NB4 (cell line): ENCODE results near the gene PAFAH2.
A peak's percentile ranks its signal among the peaks of the same experiment; 100 is the strongest.
"Not testable (repeated sequence)": the region's sequence is repeated elsewhere in the genome, so short reads cannot be mapped to it uniquely, and the experiment has no call there.

ENCODE experiments used
- DNase-seq: peaks from one replicate; pipeline ENCODE4 v3.0.0; 2010; ENCODE audit warnings: low read depth
- H3K4me3 ChIP-seq: one replicate; pipeline ENCODE4 v1.5.1; 2011; ENCODE audit warnings: mild to moderate bottlenecking, low read depth, low read length, moderate library complexity
- MYC ChIP-seq: IDR thresholded peaks from 2 replicates; pipeline ENCODE4 v1.6.1; 2011; ENCODE audit warnings: low read depth, low read length
- POLR2A ChIP-seq: IDR thresholded peaks from 2 replicates; pipeline ENCODE4 v1.6.1; 2011; ENCODE audit warnings: mild to moderate bottlenecking; ENCODE audit not compliant: insufficient read length; ENCODE audit errors: extremely low read depth
- TF ChIP-seq, protein P1 (sequence below): IDR thresholded peaks from one replicate; pipeline ENCODE4 v1.5.1; 2012; ENCODE audit warnings: low read depth, low read length
- TF ChIP-seq, protein P2 (sequence below): IDR thresholded peaks from 2 replicates; pipeline ENCODE4 v1.6.1; 2011; ENCODE audit warnings: low read depth, low read length

The PAFAH2 gene

DNA sequence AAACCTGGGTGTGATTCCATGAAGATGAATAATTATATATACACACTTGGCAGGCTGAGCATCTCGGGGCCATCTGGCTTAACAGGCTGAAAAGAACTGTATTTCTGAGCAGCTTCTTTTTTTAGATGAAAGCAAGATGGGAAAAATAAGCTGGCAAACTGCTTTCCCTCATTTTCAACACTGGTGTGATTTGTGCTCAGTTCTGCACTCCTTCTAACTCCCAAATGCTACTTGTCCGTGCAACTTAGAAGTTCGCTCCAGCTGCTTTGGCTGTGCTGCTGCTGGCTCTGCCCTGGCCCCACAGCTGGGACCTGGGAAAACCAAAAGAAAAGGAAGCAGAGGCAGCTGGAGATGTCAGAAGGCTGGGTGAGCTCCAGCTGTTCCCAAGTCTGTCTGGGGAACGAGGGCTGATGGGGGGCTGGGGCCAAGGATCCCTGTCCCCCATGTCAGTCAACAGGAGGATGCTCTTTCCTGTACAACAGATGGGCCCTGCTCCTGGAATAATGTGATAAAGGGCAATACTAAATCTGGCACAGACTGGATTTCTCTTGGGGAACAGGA lies 44.9 kb downstream of the PAFAH2 start:
- no peak for TF ChIP-seq MYC
- TF ChIP-seq, protein P1, sequence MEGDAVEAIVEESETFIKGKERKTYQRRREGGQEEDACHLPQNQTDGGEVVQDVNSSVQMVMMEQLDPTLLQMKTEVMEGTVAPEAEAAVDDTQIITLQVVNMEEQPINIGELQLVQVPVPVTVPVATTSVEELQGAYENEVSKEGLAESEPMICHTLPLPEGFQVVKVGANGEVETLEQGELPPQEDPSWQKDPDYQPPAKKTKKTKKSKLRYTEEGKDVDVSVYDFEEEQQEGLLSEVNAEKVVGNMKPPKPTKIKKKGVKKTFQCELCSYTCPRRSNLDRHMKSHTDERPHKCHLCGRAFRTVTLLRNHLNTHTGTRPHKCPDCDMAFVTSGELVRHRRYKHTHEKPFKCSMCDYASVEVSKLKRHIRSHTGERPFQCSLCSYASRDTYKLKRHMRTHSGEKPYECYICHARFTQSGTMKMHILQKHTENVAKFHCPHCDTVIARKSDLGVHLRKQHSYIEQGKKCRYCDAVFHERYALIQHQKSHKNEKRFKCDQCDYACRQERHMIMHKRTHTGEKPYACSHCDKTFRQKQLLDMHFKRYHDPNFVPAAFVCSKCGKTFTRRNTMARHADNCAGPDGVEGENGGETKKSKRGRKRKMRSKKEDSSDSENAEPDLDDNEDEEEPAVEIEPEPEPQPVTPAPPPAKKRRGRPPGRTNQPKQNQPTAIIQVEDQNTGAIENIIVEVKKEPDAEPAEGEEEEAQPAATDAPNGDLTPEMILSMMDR: no peak
- TF ChIP-seq, protein P2, sequence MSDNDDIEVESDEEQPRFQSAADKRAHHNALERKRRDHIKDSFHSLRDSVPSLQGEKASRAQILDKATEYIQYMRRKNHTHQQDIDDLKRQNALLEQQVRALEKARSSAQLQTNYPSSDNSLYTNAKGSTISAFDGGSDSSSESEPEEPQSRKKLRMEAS: no peak
- TF ChIP-seq POLR2A: no peak
- no peak for DNase-seq
- H3K4me3 ChIP-seq: no peak overlapping the region

DNA sequence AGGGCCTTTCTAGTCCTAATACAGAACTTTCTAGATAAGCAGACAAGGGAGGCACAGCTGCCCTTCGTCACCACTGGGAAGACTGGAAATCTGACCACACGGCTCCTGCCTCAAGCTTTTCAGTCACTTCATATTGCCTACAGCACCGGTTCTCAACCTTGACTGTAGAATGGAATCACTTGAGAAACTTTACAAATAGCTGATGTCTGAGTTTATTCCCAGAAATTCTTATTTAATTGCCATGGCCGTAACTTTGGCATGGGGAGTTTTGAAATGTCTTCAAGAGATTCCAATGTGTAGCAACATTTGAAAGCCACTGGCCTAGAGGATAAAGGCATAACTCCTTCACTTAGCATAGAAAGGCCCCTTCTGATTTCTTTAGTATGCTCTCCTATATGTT lies 49.2 kb downstream of the PAFAH2 start:
- DNase-seq: no peak
- TF ChIP-seq, protein P1: no peak
- no peak for TF ChIP-seq POLR2A
- TF ChIP-seq MYC: no peak
- TF ChIP-seq, protein P2: no peak
- H3K4me3 ChIP-seq: no peak overlapping the region

DNA sequence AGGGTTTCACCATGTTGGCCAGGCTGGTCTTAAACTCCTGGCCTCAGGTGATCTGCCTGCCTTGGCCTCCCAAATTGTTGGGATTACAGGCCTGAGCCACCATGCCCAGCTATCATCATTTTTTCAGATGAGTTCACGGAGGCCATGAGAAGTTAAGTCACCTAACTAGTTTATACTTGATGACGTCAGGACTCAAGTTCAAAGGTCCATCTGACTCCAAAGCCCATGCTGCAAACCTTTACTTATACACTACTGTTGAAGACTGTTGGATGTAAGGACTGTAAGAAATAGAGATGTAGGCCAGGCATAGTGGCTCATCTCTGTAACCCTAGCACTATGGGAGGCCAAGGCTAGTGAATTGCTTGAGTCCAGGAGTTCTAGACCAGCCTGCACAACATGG lies 50.8 kb downstream of the PAFAH2 start:
- DNase-seq: no peak
- TF ChIP-seq, protein P1: no peak
- TF ChIP-seq, protein P2: no peak
- TF ChIP-seq POLR2A (no peak), MYC (no peak)

DNA sequence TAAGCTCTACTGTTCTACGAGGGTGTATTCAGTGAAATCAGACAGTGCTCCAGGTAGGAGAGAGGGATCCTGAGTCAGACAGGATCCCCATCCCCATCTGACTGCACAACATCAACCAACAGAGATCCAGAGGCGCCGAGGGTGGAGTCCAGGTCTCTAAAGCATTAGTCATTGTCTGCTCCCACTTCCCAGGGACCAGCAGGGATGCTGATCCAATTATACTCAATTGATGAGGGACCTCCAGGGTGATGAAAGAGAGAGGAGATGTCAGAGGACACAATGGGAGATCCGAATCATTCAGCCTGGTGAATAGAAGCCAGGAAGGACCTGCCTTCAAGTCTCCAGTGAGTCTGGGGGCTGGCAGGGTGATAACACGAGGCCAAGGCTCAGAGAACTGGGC lies 52.1 kb downstream of the PAFAH2 start:
- TF ChIP-seq POLR2A (no peak), MYC (no peak)
- TF ChIP-seq, protein P2: no peak
- no peak overlapping the region for H3K4me3 ChIP-seq
- DNase-seq: no peak

More for the DNA sequence above, 50.8 kb downstream of the PAFAH2 start:
- H3K4me3 ChIP-seq: no peak overlapping the region

DNA sequence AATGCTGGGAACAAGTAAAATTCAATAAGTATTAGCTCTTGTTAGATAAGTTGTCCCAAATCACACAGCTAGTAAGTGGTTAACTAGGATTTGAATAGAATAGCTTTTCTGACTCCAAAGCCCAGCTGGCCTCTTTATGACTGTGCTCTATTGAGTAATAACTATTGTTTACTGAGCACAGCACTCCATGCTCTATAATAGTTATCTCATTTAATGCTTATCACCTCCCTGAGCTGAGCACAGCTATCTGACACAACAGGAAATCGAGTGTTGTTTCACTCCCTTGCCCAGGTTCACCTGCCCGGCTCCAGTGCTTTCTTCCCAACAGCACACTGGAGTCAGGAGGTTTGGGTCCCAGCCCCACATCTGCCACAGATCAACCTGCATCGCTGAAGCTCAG lies 52.9 kb downstream of the PAFAH2 start:
- TF ChIP-seq MYC: no peak
- TF ChIP-seq POLR2A: no peak
- TF ChIP-seq, protein P2: no peak
- TF ChIP-seq, protein P1: no peak
- peak; percentile 16 for DNase-seq
- no peak overlapping the region for H3K4me3 ChIP-seq

DNA sequence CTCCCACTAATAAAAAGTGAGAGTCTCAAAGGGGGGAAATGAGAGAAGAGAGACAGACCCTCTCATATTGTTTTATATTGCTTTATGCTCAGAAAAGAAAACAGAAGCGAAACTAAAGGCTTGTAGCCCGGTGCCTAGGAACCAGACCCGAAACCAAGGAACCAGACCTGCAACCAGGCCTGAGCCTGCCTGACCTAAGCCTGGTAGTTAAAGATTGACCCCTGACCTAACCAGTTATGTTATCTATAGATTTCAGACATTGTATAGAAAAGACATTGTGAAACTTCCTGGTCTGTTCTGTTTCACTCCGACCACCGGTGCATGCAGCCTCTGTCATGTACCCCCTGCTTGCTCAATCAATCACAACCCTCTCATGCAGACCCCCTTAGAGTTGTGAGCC lies 54.4 kb downstream of the PAFAH2 start:
- not testable (repeated sequence) for DNase-seq, H3K4me3 ChIP-seq

DNA sequence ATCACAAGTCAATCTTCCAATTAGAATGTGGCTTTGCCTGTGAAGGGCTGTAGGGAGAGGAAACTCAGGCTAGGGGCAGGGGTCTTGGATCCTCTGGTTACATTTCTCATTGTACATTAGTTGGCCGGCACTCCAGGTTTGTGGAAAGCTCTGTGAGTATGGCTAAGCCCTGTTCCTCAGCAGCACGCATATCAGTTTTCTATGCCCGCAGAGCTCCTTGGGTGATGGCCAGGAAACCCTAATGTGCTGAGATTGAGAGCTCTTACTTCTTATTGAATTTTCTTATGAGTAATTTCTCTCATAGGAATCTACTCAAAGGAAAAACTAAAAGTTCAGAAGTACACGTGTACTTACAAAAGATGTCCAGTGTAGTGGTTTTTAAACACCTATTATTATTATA lies 60.9 kb downstream of the PAFAH2 start:
- TF ChIP-seq, protein P2: no peak
- TF ChIP-seq, protein P1: no peak
- TF ChIP-seq MYC: no peak
- TF ChIP-seq POLR2A: no peak
- no peak for DNase-seq

More for the DNA sequence above, 60.9 kb downstream of the PAFAH2 start:
- no peak overlapping the region for H3K4me3 ChIP-seq
